ENCODE measurements around the gene COL4A4. TPM values are rescaled to one million over a fixed set of nuclear protein-coding genes. Genes with fewer than 3 reads are reported as not detected.

The COL4A4 gene
- total RNA-seq, 4 donors from 2014 or later, result 1.7 to 11.5 (median 2.8) TPM

DNA sequence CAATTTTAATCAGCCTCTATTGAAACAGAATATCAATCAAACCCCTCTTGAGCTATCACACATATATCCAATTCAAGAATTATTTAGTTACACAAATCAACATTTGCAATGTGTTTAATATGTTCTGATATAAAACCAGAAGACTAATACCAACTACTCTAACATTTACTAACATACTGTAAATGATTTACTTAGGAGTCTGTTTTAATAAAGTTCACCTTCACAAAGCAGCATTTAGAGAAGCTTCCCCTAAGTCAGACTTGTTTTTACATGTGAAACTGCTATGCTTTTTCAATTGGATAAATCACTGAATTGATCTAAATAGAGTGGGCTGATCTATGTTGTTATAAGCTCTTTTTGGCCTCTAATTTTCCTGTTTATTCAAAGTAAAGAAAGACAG, 18.8 kb upstream of the COL4A4 start:
- TF ChIP-seq, protein P1, sequence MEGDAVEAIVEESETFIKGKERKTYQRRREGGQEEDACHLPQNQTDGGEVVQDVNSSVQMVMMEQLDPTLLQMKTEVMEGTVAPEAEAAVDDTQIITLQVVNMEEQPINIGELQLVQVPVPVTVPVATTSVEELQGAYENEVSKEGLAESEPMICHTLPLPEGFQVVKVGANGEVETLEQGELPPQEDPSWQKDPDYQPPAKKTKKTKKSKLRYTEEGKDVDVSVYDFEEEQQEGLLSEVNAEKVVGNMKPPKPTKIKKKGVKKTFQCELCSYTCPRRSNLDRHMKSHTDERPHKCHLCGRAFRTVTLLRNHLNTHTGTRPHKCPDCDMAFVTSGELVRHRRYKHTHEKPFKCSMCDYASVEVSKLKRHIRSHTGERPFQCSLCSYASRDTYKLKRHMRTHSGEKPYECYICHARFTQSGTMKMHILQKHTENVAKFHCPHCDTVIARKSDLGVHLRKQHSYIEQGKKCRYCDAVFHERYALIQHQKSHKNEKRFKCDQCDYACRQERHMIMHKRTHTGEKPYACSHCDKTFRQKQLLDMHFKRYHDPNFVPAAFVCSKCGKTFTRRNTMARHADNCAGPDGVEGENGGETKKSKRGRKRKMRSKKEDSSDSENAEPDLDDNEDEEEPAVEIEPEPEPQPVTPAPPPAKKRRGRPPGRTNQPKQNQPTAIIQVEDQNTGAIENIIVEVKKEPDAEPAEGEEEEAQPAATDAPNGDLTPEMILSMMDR (IDR thresholded peaks at IDR 0.05; ENCODE audit: low read depth), result no peak

DNA sequence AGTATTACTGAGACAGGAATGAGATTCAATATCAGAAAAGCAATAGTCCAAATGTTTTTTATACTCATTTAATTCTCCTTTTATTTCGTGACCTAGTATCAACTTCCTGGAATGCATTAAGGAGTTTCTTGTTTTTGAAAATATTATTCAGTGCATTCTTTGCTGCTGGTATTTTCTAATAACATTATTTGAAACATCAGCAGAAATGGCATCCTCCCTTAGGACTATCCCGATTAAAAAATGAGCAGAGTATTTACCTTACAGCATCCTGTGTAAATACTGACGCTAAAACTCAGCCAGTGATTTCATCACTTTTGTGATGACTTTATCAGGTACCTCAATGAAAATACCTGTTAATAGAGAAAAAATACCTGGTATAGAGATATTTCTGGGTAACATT, 16.8 kb upstream of the COL4A4 start:
- TF ChIP-seq, protein P1 (IDR thresholded peaks at IDR 0.05; ENCODE audit: low read depth), result no peak

DNA sequence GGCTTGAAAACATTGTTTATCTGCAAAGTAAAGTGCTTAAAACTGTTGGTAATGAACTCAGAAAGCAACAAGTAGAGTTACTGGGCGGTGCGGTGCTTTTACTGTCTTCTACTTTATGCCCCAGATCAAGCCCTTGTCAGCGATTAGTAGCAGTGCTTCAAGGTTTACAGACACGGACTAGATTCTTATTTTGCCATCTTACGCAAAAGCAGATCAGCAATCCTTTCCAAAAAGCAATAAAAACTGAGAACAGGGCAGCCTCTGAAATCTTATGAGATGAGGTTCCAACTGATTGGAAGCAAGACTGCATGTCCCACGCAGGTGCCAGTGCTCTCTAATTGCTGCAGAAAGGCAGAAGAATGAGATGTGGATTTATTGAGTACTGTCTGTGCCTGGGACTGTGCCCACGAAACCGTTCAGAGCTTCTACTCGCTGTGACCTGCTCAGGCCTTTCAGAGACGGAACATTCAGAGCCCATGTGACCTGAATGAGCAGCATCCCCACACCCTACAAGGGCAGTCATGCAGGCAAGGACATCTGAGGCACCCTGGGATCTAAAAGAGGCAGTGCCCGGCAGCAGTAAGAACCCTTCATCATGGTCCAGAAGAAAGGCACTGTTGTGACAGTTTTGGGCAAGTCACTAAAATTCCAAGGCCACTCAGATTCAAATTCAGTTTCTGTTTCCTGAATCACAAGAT, 16.1 kb upstream of the COL4A4 start:
- TF ChIP-seq, protein P1 (IDR thresholded peaks at IDR 0.05; ENCODE audit: low read depth), result no peak

DNA sequence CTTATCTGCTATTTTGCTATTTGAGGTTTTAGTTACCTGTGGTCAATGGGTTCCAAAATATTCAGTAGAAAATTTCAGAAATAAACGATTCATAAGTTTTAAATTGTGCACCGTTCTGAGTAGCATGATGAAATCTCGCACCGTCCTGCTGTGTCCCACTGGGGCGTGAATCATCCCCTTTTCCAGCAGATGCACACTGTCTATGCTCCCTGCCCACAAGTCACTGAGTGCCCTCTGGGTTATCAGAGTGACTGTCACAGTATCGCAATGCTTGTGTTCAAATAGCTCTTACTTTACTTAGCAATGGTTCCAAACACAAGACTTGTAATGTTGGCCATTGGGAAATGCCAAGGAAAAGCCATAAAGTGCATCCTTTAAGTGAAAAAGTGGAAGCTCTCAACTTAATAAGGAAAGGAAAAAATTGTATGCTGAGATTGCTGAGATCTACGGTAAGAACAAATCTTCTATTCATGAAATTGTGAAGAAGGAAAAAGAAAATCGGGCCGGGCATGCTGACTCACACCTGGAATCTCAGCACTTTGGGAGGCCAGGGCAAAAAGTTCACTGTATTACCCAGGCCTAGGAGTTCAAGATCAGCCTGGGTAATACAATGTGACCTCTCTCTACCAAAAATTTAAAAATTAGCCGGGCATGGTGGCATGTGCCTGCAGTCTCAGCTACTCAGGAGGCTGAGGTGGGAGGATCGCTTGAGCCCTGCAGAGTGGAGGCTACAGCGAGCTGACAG, 13.8 kb upstream of the COL4A4 start:
- TF ChIP-seq, protein P1 (IDR thresholded peaks at IDR 0.05; ENCODE audit: low read depth), result no peak

DNA sequence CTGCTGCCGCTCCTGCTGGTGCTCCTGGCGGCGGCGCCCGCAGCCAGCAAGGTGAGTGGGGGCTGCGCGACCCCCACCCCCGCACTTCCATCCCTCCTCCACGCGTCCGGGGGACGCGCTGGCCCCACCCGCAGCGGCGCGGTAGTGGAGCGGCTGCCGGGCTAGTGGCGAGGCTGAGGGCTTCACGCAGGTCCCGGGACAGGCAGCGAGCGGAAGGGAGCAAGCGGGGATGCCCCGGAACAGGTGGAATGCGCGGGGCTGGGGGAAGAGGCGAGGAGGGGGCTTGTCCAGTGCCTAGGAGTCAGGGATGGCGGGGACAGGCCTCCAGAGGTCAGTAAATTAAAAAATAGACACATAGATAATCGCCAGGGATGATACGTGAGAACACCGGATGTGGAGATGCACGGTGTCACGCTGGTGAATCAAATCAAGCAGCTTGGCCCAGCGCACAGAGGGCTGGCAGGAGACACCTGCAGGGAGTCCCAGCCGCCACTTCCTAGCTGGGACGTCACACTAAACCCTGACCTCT, 822 bp upstream of the COL4A4 start:
- TF ChIP-seq, protein P1 (IDR thresholded peaks at IDR 0.05; ENCODE audit: low read depth), result no peak

DNA sequence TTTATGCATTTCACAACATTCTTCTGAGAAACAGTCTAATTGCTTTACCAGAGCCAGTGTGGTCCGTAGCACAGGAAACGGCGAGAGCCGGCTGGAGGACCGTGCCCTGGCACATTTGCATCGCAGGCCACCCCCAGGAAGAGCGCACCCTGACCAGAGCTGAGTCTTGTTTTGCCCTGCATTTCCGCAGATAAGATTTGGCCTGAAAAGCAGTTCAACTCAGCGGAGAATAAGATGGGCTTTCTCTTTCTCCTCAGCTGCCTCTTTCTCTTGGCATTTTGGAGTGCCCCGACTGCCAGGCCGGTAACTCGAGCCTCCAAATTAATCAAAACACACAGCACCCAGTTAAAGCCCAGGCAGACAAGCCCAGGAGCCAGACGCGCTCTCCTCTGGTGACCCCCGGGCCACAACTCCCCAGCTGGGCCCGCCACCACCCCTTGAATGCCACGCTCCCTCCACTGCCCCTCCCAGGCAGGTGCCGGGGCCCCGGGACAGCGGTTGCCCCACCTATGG, 464 bp downstream of the COL4A4 start:
- TF ChIP-seq, protein P1 (IDR thresholded peaks at IDR 0.05; ENCODE audit: low read depth), result no peak

DNA sequence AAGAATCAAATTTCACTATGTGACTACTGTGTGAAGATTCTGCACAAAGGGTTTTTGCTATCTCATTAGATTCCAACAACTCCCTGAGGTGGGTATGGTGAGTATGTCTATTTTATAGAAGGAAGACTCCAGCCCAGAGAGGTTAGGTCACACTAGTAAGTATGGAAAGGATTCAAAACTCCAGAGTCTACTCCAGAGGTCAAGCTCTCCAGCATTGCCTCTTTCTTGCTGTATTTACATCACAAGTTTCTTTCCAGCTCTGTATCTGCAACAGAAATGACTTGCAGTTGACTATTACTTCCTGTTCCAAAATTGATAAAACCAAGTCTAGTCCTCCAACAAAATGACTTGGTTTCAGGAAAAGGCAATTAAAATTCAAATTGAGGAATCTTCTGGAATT, 2.1 kb downstream of the COL4A4 start:
- TF ChIP-seq, protein P1 (IDR thresholded peaks at IDR 0.05; ENCODE audit: low read depth), result no peak
